ENCODE results near the gene CACNA2D3. TPM values are rescaled to one million over a fixed set of nuclear protein-coding genes. Genes with fewer than 3 reads are reported as not detected.

CACNA2D3 gene
- total and polyA plus RNA-seq, 4 donors: 0.06 to 0.37 (median 0.08) TPM; not detected in 1

GRCh38 chr3:54549607-54550220 is 427.4 kb downstream of the CACNA2D3 start (continued):
- TF ChIP-seq, protein P1, sequence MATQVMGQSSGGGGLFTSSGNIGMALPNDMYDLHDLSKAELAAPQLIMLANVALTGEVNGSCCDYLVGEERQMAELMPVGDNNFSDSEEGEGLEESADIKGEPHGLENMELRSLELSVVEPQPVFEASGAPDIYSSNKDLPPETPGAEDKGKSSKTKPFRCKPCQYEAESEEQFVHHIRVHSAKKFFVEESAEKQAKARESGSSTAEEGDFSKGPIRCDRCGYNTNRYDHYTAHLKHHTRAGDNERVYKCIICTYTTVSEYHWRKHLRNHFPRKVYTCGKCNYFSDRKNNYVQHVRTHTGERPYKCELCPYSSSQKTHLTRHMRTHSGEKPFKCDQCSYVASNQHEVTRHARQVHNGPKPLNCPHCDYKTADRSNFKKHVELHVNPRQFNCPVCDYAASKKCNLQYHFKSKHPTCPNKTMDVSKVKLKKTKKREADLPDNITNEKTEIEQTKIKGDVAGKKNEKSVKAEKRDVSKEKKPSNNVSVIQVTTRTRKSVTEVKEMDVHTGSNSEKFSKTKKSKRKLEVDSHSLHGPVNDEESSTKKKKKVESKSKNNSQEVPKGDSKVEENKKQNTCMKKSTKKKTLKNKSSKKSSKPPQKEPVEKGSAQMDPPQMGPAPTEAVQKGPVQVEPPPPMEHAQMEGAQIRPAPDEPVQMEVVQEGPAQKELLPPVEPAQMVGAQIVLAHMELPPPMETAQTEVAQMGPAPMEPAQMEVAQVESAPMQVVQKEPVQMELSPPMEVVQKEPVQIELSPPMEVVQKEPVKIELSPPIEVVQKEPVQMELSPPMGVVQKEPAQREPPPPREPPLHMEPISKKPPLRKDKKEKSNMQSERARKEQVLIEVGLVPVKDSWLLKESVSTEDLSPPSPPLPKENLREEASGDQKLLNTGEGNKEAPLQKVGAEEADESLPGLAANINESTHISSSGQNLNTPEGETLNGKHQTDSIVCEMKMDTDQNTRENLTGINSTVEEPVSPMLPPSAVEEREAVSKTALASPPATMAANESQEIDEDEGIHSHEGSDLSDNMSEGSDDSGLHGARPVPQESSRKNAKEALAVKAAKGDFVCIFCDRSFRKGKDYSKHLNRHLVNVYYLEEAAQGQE (IDR thresholded peaks at IDR 0.05): no peak
- TF ChIP-seq NR2F2 (IDR thresholded peaks at IDR 0.05): no peak

GRCh38 chr3:54550221-54550977 is 428.0 kb downstream of the CACNA2D3 start:
- H3K27ac ChIP-seq (ENCODE audit: low read depth in 1 of 2, low read length in 2 of 2): no peak overlapping the region
- no peak overlapping the region for H3K9ac ChIP-seq (ENCODE audit: low read depth in 1 of 2, low read length in 2 of 2)
- no peaks in the 10 kb centered on the region for H3K9me3 ChIP-seq (ENCODE audit: control insufficient read depth in 4 of 4, low read length in 3 of 4)
- no peak for DNase-seq (ENCODE audit: low spot score)
- H3K4me1 ChIP-seq (ENCODE audit: control insufficient read depth in 4 of 4, insufficient read depth in 4 of 4, low read length in 3 of 4): no peaks in the 10 kb centered on the region
- 76% methylated on average over 19 of the region's 19 CpGs for WGBS
- no peak overlapping the region for H3K4me3 ChIP-seq (ENCODE audit: low read depth in 1 of 3, low read length in 3 of 3)
- no peaks in the 10 kb centered on the region for H3K36me3 ChIP-seq (ENCODE audit: control insufficient read depth in 4 of 4, insufficient read depth in 3 of 4, low read depth in 1 of 4, low read length in 3 of 4)
- TF ChIP-seq HNF4A (conservative IDR thresholded peaks at IDR 0.05) (no peak), JUND (IDR thresholded peaks at IDR 0.05) (no peak), CTCF (IDR thresholded peaks at IDR 0.05; ENCODE audit: low read depth, low read length, missing input control) (no peak), FOXA2 (IDR thresholded peaks at IDR 0.05) (no peak), EGR1 (IDR thresholded peaks at IDR 0.05; ENCODE audit: low read depth in 2 of 2) (no peak)
- TF ChIP-seq, protein P2, sequence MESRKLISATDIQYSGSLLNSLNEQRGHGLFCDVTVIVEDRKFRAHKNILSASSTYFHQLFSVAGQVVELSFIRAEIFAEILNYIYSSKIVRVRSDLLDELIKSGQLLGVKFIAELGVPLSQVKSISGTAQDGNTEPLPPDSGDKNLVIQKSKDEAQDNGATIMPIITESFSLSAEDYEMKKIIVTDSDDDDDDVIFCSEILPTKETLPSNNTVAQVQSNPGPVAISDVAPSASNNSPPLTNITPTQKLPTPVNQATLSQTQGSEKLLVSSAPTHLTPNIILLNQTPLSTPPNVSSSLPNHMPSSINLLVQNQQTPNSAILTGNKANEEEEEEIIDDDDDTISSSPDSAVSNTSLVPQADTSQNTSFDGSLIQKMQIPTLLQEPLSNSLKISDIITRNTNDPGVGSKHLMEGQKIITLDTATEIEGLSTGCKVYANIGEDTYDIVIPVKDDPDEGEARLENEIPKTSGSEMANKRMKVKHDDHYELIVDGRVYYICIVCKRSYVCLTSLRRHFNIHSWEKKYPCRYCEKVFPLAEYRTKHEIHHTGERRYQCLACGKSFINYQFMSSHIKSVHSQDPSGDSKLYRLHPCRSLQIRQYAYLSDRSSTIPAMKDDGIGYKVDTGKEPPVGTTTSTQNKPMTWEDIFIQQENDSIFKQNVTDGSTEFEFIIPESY (IDR thresholded peaks at IDR 0.05): no peak
- TF ChIP-seq, protein P1 (IDR thresholded peaks at IDR 0.05): no peak
- H3K27me3 ChIP-seq (ENCODE audit: control insufficient read depth in 4 of 4, insufficient read depth in 4 of 4, low read length in 3 of 4): peaks cover 0 to 2% (median 0%) of the 10 kb centered on the region in 4 donors
